HG02885 (cell line): ENCODE data around the gene KLHDC1.
A peak's percentile ranks its signal among the peaks of the same experiment; 100 is the strongest.
"Not testable (repeated sequence)": the region's sequence is repeated elsewhere in the genome, so short reads cannot be mapped to it uniquely, and the experiment has no call there.

Source experiments
- ATAC-seq: cut with Tn5 transposase; IDR thresholded peaks from one replicate; pipeline ENCODE4 v1.9.1; 2021; ENCODE audit warnings: mild to moderate bottlenecking; ENCODE audit not compliant: unreplicated experiment, poor library complexity

The KLHDC1 gene

DNA sequence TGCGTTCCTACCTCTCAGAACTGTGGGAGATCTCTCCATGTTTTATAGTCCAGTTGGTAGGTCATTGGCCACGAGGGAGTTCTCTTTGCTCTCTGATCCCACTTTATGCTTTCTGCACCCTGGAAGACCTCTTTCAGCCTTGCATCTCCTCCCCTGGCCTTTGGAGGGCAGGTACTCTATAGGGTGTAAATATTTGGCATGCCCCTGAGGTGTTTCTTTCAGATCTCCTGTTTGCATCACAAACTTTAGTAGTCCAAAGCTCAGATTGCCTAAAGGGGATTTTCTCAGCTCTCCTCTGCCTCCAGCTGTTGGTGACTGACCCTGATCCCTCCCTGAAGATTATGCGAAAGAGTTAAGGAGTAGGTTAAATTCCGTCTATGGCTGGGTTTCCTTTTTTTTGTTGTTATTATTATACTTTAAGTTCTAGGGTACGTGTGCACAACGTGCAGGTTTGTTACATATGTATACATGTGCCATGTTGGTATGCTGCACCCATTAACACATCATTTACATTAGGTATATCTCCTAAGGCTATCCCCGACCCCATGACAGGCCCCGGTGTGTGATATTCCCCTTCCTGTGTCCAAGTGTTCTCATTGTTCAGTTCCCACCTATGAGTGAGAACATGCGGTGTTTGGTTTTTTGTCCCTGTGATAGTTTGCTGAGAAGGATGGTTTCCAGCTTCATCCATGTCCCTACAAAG lies 29.0 kb downstream of the KLHDC1 start:
- ATAC-seq = not testable (repeated sequence)

DNA sequence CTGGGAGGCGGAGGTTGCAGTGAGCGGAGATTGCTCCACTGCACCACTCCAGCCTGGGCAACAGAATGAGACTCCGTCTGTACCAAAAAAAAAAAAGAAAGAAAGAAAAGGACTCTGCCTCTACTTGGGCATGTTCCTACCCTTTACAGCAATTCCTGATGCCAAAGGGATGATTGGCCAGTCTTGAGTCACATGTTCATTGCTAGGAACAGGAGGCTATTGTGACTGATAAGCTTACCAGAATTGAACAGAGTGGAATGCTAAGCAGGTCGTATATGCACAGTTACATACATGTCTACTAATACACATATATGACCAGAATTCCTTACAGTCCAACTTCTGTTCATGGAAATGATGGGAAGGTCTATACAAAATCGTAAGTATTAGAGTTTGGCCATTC lies 34.3 kb downstream of the KLHDC1 start:
- ATAC-seq = no peak

DNA sequence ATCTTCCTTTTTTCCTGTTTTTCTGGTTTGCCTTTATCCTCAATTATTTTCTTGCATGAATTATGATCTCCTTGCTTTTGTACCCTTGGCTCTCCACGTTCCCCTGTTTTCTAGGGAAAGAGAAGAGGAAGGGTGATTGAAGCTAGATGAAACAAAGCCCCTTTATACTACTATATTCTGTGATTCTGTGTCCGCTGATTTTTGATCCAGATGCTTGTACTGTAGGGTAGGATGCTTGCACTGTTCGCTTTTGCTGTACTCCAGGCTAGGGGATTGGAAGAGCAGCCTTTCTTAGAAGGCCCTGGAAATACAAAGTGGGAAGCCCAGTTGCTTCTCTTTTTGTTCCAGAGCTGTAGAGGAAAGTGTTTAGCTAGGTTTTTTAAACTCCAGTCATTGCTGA lies 40.0 kb downstream of the KLHDC1 start:
- ATAC-seq = no peak

DNA sequence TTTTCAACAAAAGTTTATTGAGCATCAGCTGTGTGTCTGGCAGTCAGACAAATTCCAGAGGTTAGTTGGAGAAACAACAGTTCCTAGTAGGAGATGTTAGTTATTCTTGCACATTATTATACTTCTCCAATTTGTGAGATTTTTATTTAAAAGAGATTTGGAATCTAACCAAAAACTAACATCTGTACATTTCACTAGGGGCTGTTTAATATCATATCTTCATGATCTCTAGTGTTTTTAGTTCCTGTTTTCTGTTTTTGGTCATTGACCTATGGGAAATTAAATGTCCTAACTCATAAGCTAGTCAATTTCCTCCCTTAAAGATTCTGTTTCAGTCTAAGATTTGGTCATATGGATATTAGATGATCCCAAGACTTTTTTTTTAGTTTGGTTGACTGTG lies 40.9 kb downstream of the KLHDC1 start:
- ATAC-seq = no peak

DNA sequence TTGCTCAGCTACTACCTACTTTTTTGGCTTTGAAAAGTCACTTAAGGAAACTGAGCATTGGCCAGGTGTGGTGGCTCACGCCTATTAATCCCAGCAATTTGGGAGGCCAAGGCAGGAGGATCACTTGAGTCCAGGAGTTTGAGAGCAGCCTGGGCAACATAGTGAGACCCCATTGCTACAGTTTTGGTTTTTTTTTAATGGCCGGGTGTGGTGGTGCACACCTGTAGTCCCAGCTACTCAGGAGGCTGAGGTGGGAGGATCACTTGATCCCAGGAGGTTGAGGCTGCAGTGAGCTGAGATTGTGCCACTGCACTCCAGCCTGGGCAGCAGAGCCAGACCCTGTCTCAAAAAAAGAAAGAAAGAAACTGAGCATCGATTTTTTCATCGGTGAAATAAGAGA lies 42.7 kb downstream of the KLHDC1 start:
- not testable (repeated sequence) for ATAC-seq

DNA sequence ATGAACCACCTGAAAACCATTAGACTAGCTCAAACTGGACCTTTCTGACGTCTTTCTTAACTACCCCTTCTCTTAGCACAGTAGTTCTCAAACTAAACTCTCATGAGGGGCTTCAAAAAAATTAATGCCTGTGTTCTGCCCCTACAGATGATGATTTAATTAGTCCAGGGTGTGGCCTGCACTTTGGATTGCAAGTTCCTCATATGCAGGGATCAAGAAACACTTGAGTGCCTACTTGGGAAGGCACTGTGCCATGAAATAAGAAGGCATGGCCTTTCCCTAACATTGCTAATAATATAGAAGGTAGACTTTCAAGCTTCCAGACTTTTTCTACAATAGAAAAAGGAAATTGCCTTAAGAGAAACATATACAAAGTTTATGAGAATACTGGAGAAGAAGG lies 52.3 kb downstream of the KLHDC1 start:
- ATAC-seq = no peak

DNA sequence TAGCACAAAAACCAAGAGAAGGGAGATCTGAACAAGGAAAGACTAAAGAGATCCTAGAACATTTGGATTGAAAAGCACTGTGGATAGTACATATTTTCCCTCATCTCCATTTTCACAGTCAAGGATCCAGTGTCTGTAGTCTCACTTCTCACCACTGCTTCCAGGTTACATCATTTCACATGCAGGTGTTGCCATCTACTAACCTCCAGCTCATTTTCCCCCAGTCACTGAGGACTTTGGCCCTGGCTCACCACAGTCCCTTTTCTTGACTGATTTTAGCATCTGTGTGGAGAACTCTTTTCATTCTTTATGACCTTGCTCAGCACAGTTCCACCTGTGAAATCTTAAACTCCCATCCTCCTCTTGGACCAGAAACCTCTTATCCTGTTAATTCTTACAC lies 53.6 kb downstream of the KLHDC1 start:
- not testable (repeated sequence) for ATAC-seq

DNA sequence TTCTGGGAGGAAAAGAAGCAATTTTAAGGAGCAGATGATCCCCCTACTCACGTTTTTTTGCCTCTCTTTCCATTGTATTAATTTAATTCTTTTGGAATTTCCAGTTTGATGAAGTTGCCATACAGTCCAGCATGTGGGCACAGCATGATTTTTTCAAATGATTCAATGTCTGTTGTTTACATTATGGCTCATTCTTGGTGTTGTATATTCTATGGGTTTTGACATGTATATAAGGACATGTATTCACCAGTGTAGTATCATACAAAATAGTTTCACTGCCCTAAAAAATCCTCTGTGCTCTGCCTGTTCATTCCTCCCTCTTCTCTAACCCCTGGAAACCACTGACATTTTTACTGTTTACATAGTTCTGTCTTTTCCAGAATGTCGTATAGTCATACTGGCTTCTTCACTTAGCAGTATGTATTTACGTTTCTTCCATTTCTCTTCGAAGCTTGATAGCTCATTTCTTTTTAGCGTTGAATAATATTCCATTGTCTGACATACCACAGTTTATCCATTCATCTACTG lies 61.7 kb downstream of the KLHDC1 start:
- no peak for ATAC-seq

DNA sequence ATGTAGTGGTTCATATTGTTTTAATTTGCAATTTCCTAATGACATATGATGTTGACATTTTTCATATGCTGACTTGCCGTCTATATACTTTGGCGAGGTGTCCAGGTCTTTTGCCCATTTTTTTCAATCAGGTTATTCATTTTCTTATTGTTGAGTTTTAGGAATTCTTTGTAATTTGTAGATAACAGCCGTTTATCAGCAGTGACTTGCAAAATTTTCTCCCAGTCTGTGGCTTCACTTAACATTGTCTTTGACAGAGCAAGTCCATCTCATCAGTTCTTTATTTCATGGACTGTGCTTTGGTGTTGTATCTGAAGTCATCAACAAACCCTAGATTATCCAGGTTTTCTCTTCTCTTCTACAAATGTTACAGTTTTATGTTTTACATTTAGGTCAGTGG lies 62.5 kb downstream of the KLHDC1 start:
- no peak for ATAC-seq

DNA sequence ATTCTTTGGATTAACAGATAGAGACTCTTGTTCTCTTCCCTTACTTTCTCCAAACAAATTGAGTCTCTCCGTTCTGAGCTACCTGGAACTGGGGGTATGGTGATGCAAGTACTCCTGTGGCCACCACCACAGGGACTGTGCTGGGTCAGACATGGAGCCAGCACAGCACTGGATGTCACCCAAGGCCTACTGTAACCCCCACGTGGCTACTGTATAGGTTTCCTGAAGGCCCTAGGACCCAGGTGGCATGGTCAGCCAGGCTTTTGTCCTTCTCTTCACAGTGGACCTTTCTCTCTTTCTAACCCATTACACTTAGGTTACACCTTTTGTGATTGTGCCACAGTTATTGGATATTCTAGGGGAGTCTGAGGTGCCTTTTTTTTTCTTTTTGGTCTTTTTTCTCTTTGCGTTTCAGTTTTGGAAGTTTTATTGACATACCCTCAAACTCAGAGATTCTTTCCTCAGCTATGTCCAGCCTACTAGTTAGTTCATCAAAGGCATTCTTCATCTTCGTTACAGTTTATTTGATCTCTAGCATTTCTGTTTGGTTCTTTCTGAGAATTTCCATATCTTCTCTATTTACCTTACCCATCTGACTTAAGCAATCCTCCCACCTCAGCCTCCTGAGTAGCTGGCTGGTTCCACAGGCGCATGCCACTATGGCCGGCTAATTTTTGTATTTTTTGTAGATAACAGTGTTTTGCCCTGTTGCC lies 69.1 kb downstream of the KLHDC1 start:
- ATAC-seq = no peak

DNA sequence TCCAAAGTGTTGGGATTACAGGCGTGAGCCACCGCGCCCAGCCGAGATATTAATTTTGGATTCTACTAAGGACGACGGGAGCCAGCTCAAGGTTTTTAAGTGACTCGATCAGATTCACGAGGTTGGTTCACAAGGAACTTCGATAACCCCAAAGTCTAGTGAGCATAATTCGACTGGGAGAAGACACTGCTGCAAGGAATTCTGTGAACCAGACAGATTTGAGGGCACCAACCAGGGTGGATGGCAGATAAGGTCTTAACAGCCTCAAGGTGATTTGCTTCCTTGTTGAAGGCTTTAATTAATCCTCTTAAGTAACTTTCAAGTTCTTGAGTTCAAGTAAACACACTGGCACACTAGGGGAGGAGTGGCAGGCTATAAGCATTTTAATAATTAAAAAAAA lies 73.9 kb downstream of the KLHDC1 start:
- no peak for ATAC-seq

DNA sequence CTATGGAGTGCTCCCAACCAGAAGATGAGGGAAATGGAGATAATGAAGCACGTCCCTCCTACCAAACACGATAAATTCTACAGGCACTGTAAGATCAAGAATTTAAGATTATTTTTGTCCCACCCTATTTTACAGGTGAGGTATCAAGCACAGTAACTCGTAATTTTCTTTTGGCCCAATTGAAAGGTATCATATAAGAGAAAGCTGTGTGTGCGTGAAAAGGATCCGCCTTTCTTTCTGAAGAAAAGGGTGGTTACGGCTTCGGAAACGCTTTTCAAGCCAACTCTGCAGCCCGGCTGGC lies 74.3 kb downstream of the KLHDC1 start:
- no peak for ATAC-seq

DNA sequence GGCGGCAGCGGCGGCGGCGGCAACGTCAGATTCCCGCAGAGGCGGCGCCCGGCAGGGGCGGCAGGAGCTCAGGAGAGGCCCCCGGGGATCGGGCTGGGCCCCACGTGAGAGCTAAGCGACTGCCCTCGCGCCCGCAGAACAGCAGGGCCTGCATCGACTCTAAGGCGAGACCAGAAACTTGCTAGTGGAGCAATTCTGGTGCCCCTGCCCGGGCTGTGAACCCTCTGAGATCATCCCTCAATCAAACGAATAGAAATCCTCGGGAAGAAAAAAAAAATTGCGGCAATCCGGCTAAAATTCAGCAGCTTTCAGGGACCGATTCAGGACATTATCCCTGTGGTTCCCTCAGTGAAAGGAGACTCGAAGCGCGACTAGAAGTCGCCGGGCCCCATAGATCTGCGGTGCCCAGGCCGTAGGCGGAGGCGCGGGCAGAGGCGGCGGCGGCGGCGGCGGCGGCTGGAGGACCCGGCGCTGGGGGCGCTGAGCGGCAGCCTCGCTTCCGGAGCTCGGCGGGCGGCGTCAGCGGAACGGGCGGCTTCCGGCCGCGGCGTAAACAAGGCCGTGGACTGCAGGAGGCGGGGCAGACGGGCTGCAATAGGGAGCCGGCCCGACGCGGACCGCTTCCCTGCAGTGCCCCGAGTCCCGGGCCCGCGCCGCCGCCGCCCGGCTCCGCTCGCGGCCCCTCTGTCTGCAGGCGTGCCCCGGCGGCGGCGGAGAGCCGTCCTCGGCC lies 74.8 kb downstream of the KLHDC1 start, which contains the start of gene KLHDC2:
Gene KLHDC2 (plus strand): TSS at position 583 of the 730 bp plus-strand sequence. CDS start 316 bp downstream, outside the sequence.
- ATAC-seq = peak; percentile 95

DNA sequence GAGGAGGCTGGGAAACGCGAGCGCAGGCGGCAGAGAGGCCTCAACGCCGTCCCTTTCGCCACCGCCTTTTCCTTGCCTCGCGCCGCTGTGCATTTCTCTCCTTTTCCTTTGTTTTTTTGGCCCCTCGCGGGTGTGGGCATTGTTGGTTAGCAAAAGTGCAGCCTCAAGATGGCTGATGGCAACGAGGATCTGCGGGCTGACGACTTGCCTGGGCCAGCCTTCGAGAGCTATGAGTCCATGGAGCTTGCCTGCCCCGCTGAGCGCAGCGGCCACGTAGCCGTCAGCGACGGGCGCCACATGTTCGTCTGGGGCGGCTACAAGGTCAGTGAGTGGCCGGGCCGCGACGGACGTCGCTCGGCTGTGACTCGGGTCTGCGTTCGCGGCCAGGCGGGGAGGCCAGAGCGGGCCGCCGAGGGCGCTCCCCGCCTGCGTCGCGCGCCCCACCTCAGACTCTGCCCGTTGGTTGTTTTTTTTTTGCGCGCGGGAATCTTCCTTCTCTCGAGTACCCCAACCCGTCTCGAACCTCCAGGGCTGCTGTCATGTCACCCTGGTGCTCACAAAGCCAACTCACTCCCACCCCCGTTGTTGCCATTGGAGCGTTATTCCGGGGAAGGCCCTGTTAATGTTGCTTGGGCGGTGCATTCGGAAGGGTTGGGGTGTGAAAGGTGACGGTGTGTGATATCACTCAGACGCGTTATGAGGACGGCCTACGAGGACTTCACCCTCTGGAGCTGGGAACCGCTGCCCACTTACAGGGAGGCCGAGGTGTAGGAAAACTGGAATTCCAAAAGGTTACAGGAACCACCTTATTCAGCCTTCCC lies 75.6 kb downstream of the KLHDC1 start:
- peak; percentile 34 for ATAC-seq

DNA sequence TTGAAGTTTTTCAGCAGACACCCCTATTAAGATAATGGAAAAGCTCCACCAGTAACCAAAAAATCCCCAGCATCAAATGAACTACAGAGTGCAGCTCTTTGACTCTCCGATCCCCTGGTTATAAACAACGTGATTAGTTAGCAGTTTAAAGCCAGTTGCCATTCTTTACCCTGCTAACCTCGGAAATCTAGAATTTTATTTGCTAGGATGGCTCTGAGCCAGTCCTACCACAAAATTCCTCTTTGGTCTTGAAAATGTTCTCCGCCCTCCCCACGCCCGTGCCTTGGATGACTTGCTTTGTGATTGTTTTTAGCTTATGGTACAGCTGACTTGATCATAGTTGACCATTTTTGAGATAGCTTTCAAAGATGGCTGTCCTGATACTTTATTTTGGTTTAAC lies 76.3 kb downstream of the KLHDC1 start:
- ATAC-seq = no peak

DNA sequence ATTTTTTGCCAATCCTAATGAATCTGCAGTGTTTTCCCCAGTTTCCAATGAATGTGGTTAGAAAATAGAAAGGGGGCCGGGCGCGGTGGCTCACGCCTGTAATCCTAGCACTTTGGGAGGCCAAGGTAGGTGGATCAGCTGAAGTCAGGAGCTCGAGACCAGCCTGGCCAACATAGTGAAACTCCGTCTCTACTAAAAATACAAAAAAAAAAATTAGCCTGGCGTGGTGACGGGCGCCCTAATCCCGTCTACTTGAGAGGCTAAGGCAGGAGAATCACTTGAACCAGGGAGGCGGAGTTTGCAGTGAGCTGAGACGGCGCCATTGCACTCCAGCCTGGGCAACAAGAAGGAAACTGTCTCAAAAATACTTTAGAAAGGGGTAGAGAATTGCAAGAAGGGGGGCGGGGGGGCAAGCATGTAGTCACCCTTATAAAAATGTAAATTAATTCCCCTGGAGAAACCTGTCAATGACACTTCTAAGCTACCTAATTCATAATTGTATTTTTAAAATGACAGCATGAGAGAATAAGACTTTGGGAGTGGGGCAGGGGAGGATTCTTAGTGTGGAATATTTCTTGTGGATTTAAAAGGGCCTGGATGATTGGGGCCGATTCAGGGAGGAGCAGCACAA lies 76.8 kb downstream of the KLHDC1 start:
- no peak for ATAC-seq

DNA sequence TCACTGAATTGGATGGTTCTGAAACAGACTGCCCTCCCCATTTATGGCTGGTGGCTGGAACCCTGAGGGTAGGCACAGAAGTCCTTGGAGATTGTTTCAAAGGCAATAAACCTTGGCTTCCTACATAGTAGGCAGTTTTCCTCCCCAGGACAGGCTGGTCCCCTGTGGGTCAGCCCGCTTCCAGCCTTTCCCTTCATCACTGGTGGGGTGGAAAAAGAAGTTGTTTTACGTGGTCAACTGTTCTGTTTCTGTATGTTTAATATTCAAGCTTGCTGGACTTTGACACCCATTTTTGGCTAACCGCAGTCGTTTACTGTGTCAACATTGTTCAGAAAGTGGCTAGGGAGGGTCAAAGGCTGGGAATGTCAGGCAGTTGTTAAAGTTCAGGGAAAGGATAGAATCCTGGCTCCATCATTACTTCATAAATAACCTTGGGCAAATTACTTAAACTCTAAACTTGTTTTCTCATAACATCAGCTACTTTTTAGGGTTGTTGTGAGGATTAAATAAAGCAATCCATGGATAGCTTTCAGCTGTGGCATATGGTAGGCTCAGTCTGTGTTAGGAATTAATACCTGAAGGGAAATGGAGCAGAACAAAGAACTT lies 77.4 kb downstream of the KLHDC1 start:
- no peak for ATAC-seq

DNA sequence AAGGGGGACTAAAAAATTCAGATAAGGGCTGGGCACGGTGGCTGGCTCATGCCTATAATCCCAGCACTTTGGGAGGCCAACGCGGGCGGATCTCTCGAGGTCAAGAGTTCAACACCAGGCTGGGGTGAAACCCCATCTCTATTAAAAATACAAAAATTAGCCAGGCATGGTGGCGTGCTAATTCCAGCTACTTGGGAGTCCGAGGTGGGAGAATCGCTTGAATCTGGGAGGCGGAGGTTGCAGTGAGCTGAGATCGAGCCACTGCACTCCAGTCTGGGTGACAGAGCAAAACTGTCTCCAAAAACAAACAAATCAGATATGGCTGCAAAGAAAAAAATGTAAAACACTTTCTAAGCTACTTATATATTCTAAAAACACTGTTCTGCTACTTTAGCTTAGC lies 78.8 kb downstream of the KLHDC1 start:
- not testable (repeated sequence) for ATAC-seq

DNA sequence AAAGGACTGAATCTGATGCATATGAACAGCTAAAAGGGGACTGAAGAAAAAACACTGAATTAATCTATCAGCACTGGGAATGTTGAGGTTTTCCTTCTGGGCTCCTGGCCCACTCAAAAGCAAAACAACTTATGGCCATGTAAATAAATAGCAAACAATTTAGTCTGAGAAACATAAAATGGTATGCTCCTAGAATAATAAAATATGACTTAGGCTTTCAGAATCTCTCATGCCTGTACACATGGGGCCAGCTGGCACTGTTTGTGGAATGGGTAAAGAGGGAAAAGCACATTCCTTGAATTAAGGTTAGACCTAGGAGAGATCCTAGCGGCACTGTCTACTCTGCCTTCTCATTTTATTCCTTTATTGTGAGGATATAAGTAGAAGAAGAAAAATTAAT lies 81.2 kb downstream of the KLHDC1 start:
- ATAC-seq = no peak

DNA sequence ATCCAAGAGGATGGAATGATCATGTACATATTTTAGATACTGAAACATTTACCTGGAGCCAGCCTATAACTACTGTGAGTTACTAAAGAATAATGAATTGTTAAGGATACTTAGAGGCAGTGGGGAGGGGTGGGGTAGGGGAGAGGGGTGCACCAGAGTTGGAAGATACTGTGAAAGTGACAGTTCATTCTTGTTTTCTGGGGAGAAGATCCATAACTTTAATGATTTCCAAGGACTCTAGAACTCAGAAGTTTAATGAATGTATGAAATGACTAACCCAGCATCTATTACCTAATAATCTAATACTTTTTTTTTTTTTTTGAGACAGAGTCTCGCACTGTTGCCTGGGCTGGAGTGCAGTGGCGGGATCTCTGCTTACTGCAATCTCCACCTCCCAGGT lies 85.5 kb downstream of the KLHDC1 start:
- no peak for ATAC-seq
